Ovary (tissue), 9 donors: ENCODE data around the gene FAM184A. TPM values are rescaled to one million over a fixed set of nuclear protein-coding genes. Genes with fewer than 3 reads are reported as not detected.

Source experiments
- DNase-seq, 5 donors: peaks; one replicate each; pipeline ENCODE4 v3.0.0-alpha.2; 2019 to 2020
- H3K27ac ChIP-seq, 2 donors: fragments of 200-600 bp; one replicate each; pipeline versions ENCODE4 v1.5.1 to v1.8.0; 2019 to 2022
- H3K27me3 ChIP-seq: fragments of 200-600 bp; one replicate; pipeline ENCODE4 v1.8.0; 2022
- H3K36me3 ChIP-seq: fragments of 200-600 bp; sonication (generic); one replicate; pipeline ENCODE4 v1.5.1; 2019
- H3K4me1 ChIP-seq: one replicate; pipeline ENCODE4 v1.8.1; 2013; ENCODE audit warnings: mild to moderate bottlenecking, moderate library complexity; ENCODE audit not compliant: insufficient read depth
- H3K4me3 ChIP-seq: fragments of 200-600 bp; sonication (generic); one replicate; pipeline ENCODE4 v1.5.1; 2017
- H3K9me3 ChIP-seq, 2 donors: fragments of 200-600 bp in 1 of 2; sonication (generic) in 1 of 2; one replicate each; pipeline versions ENCODE4 v1.5.1 to v1.8.1; 2013 to 2019; ENCODE audit warnings: mild to moderate bottlenecking in 1 of 2, moderate library complexity in 1 of 2
- CTCF ChIP-seq, 3 donors: fragments of 450-650 bp in 2 of 3; fragments of 200-600 bp in 1 of 3; IDR thresholded peaks; one replicate each; pipeline versions ENCODE4 v1.5.1 to v1.8.0; 2016 to 2022; ENCODE audit warnings: antibody characterized with exemption in 3 of 3, mild to moderate bottlenecking in 1 of 3
- EP300 ChIP-seq: sonication (generic); formaldehyde crosslinking; IDR thresholded peaks from one replicate; pipeline ENCODE4 v1.6.1; 2017; ENCODE audit warnings: antibody characterized with exemption
- POLR2A ChIP-seq: fragments of 450-650 bp; IDR thresholded peaks from one replicate; pipeline ENCODE4 v1.6.1; 2017; ENCODE audit warnings: antibody characterized with exemption, mild to moderate bottlenecking, moderate library complexity
- WGBS, 3 donors: extraction: QIAGEN DNeasy Blood & Tissue Kit in 1 of 3; methylation state at CpG; one replicate each; pipeline versions ENCODE4 v1.1.5 to v1.1.7; 2013 to 2017; 5-methylcytosine and 5-hydroxymethylcytosine counted together
- intact Hi-C, 4 donors: fragments of 100-400 bp; cut with DNase I; formaldehyde crosslinking; loops; one replicate each; pipeline versions ENCODE4 v1.11.0 to v1.15.1; 2022 to 2023
- polyA plus RNA-seq, 2 donors: library from polyadenylated mRNA; stranded (reverse); fragments of 200-250 nt in 1 of 2; fragments of 350-450 nt in 1 of 2; fragmentation: Illumina TruSeq in 1 of 2; extraction: RNeasy Lipid Tissue Mini Kit (QIAGEN cat#74804) in 1 of 2; gene quantifications; one replicate each; pipeline ENCODE4 v1.2.3, GENCODE V29; 2013 to 2014
- total RNA-seq, 7 donors: library from RNA; depleted of rRNA in 2 of 7; stranded (reverse); fragments of >200 nt in 2 of 7; fragmentation: NEBNext Ultra II Directional in 3 of 7; extraction: Animal tissue kit (Norgen Biotek cat#: 25700) in 3 of 7; gene quantifications; one replicate each; pipeline versions ENCODE4 v1.1.0 to v1.2.4, GENCODE V29; 2016 to 2023
- donor health status: DM: no; HTN: no; CAD: no; lungs with moderate emphysema.
- donor health status: DM: no; HTN: no; CAD: no.
- donor health status: Bipolar disorder and iron deficiency.
- donor health status: DM: yes; HTN: yes; CAD: no.
- donor health status: DM: no; HTN: no; CAD: no.
- donor health status: DM: yes; HTN: yes; CAD: no.

Gene FAM184A
- total and polyA plus RNA-seq, 9 donors = 2.8 to 10.8 (median 6.5) TPM

GRCh38 chr6:118965843-118966370, 112.6 kb downstream of the FAM184A start:
- TF ChIP-seq CTCF (IDR thresholded peaks at IDR 0.05) (no peak), POLR2A (no peak), EP300 (no peak)
- intact Hi-C loops = loop anchor here in 2 of 4 donors (5.0 kb wide), 1 partner anchor 146 kb away; no protein-coding TSS in a partner anchor
- no peaks in the 10 kb centered on the region for H3K27me3 ChIP-seq
- no peaks in the 10 kb centered on the region for H3K36me3 ChIP-seq
- 80% methylated on average over 2 of the region's 2 CpGs for WGBS, 3 donors
- H3K9me3 ChIP-seq = no peaks in the 10 kb centered on the region
- no peaks in the 10 kb centered on the region for H3K4me1 ChIP-seq
- no peak for DNase-seq
- H3K4me3 ChIP-seq = no peak overlapping the region
- H3K27ac ChIP-seq = no peak overlapping the region

DNA sequence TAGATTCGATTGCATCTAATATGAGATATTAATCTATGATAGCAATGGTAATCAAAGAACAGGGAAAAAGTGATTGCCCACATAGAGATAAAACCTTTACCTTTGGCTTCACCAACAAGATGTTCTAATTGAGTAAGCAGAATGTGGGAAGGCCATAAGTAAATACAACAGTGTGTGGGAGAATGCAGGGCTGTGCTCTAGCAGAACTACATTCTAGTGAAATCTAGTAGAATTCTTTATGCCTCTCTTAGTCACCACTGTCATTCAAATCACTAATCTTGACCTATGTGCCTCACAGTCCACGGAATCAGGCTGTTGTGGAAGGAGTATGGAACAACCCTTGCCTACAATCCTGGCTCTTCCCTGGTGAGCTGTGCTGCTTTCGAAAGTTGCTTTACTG, 113.1 kb downstream of the FAM184A start:
- Histone ChIP-seq H3K4me1 (no peaks in the 10 kb centered on the region), H3K36me3 (no peaks in the 10 kb centered on the region), H3K9me3 (no peaks in the 10 kb centered on the region), H3K4me3 (no peak overlapping the region), H3K27ac (no peak overlapping the region), H3K27me3 (no peaks in the 10 kb centered on the region)
- WGBS, 3 donors = 87 to 91% (median 88%) methylated on average over 3 of the region's 3 CpGs
- intact Hi-C loops = loop anchor here in 2 of 4 donors (5.0 kb wide), 1 partner anchor 147 kb away; no protein-coding TSS in a partner anchor
- no peak for DNase-seq
- TF ChIP-seq CTCF (IDR thresholded peaks at IDR 0.05) (no peak), POLR2A (no peak), EP300 (no peak)

GRCh38 chr6:118963003-118963402, 115.5 kb downstream of the FAM184A start:
- Histone ChIP-seq H3K36me3 (no peaks in the 10 kb centered on the region), H3K27me3 (no peaks in the 10 kb centered on the region), H3K9me3 (no peaks in the 10 kb centered on the region), H3K27ac (no peak overlapping the region), H3K4me1 (no peaks in the 10 kb centered on the region), H3K4me3 (no peak overlapping the region)
- TF ChIP-seq CTCF (IDR thresholded peaks at IDR 0.05) = no peak
- TF ChIP-seq EP300 = no peak
- TF ChIP-seq POLR2A = no peak
- intact Hi-C loops = loop anchor here in 1 of 4 donors (5.0 kb wide), 1 partner anchor 149 kb away; no protein-coding TSS in a partner anchor
- DNase-seq = no peak

DNA sequence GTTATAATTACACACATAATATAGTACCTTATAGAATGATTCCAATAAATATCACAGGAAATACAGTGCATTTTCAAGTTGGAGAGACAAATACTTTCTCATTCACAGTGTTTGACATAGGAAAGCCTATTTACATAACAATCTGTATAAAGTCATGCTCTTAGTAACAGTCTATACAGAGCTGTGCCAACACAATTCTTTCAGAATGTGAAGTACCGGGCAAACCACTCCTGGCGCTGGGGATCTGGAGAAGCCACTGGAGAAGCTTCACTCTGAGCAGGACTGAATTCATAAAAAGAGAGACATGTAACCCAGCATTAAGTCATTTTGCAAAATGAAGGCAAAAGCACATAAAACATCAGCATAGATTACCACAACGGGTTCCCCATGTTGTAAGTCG, 118.6 kb downstream of the FAM184A start:
- H3K4me1 ChIP-seq = no peaks in the 10 kb centered on the region
- intact Hi-C loops = loop anchor here in 1 of 4 donors (5.0 kb wide), 1 partner anchor 152 kb away; no protein-coding TSS in a partner anchor
- no peaks in the 10 kb centered on the region for H3K36me3 ChIP-seq
- TF ChIP-seq CTCF (IDR thresholded peaks at IDR 0.05) = no peak
- no peak for TF ChIP-seq POLR2A
- no peak for TF ChIP-seq EP300
- no peak for DNase-seq
- no peaks in the 10 kb centered on the region for H3K9me3 ChIP-seq
- no peak overlapping the region for H3K27ac ChIP-seq
- no peak overlapping the region for H3K4me3 ChIP-seq
- 81 to 91% (median 86%) methylated on average over 4 of the region's 4 CpGs for WGBS, 3 donors
- H3K27me3 ChIP-seq = no peaks in the 10 kb centered on the region
